ENCODE measurements around the gene BOC.

- TF ChIP-seq CTCF (IDR thresholded peaks at IDR 0.05), result no peak
- no peak for TF ChIP-seq POLR2A (IDR thresholded peaks at IDR 0.05)
Measured at GRCh38 chr3:113193719-113194118, 17.6 kb upstream of the BOC start.
